A549 (cell line): ENCODE results near the gene KRT79. TPM values are rescaled to one million over a fixed set of nuclear protein-coding genes. Genes with fewer than 3 reads are reported as not detected.

Experiments used
- ATAC-seq, 2 experiments: fragments of 200-7000 bp in 1 of 2; fragments of >200 bp in 1 of 2; cut with Nextera tagmentation in 1 of 2; cut with Tn5 transposase in 1 of 2; 3 replicates each; pipeline versions ENCODE4 v1.8.0 to v1.9.1; 2018 to 2020; ENCODE audit warnings: mild to moderate bottlenecking in 1 of 2, moderate library complexity in 1 of 2
- CTCF ChIA-PET: fragments of 300-600 bp; sonication (Branson Sonifier 250); formaldehyde crosslinking; extraction: SDS; loops from one replicate; lab custom pipeline; 2021; ENCODE audit warnings: antibody characterized with exemption, inconsistent platforms; lab: Yijun Ruan, JAX
- POLR2A ChIA-PET: fragments of 350-600 bp; formaldehyde crosslinking; extraction: SDS; loops from one replicate; lab custom pipeline; 2021; ENCODE audit warnings: antibody characterized with exemption, inconsistent platforms; lab: Yijun Ruan, JAX
- DNase-seq, 2 experiments: peaks; one replicate each; pipeline versions ENCODE4 v3.0.0 to v3.0.0-alpha.2; 2011 to 2016; ENCODE audit warnings: low read depth in 1 of 2, low spot score in 1 of 2
- FAIRE-seq: peaks from 2 replicates; lab custom pipeline; 2011; peaks lifted over from hg19 to GRCh38; lab: Jason Lieb, UNC
- H3K27ac ChIP-seq, 2 experiments: fragments of >200 bp; sonication (Bioruptor Twin); formaldehyde crosslinking; 3 replicates each; pipeline ENCODE4 v1.5.1; 2016 to 2017
- H3K4me1 ChIP-seq: fragments of >200 bp; sonication (Bioruptor Twin); formaldehyde crosslinking; 3 replicates; pipeline ENCODE4 v1.6.1; 2016
- H3K4me2 ChIP-seq: fragments of >200 bp; sonication (Bioruptor Twin); formaldehyde crosslinking; 3 replicates; pipeline ENCODE4 v1.6.1; 2016
- H3K4me3 ChIP-seq: fragments of >200 bp; sonication (Bioruptor Twin); formaldehyde crosslinking; 3 replicates; pipeline ENCODE4 v1.5.1; 2016
- H3K9me3 ChIP-seq: fragments of >200 bp; sonication (Bioruptor Twin); formaldehyde crosslinking; 3 replicates; pipeline ENCODE4 v1.6.1; 2016
- BCL3 ChIP-seq: fragments of >200 bp; sonication (Bioruptor Twin); formaldehyde crosslinking; IDR thresholded peaks from 3 replicates; pipeline ENCODE4 v1.6.1; 2016
- BHLHE40 ChIP-seq: IDR thresholded peaks from 2 replicates; pipeline ENCODE4 v1.6.1; 2012; ENCODE audit warnings: low read depth, low read length, inconsistent platforms
- CBX8 ChIP-seq: fragments of 200-600 bp; sonication (generic); IDR thresholded peaks from 2 replicates; pipeline ENCODE4 v1.6.1; 2016
- CHD2 ChIP-seq: fragments of 150-350 bp; IDR thresholded peaks from 2 replicates; pipeline ENCODE4 v1.6.1; 2014; ENCODE audit warnings: low read length; ENCODE audit not compliant: partially characterized antibody
- E2F6 ChIP-seq: IDR thresholded peaks from 2 replicates; pipeline ENCODE4 v1.6.1; 2012; ENCODE audit warnings: low read depth, borderline replicate concordance
- FOSB ChIP-seq: fragments of 250-450 bp; sonication (Bioruptor Pico); IDR thresholded peaks from 2 replicates; pipeline ENCODE4 v1.5.0; 2020; ENCODE audit warnings: mild to moderate bottlenecking, moderate library complexity
- HDAC2 ChIP-seq: fragments of 200-600 bp; sonication (generic); IDR thresholded peaks from 2 replicates; pipeline ENCODE4 v1.6.1; 2016
- HES2 ChIP-seq: fragments of >200 bp; sonication (Bioruptor Twin); formaldehyde crosslinking; IDR thresholded peaks from 2 replicates; pipeline ENCODE4 v1.6.1; 2016
- HEYL ChIP-seq: fragments of 250-450 bp; sonication (Bioruptor Pico); IDR thresholded peaks from 2 replicates; pipeline ENCODE4 v1.8.0; 2021; ENCODE audit warnings: mild to moderate bottlenecking, moderate library complexity
- HMGXB4 ChIP-seq: fragments of 250-450 bp; sonication (Bioruptor Pico); IDR thresholded peaks from 2 replicates; pipeline ENCODE4 v1.5.0; 2021; ENCODE audit warnings: mild to moderate bottlenecking, moderate library complexity, borderline replicate concordance
- HOXA7 ChIP-seq: fragments of 250-450 bp; sonication (Bioruptor Pico); IDR thresholded peaks from 2 replicates; pipeline ENCODE4 v1.5.0; 2020; ENCODE audit warnings: mild to moderate bottlenecking, moderate library complexity
- HOXB13 ChIP-seq: fragments of 250-450 bp; sonication (Bioruptor Pico); IDR thresholded peaks from 2 replicates; pipeline ENCODE4 v1.5.0; 2020; ENCODE audit warnings: low read depth, mild to moderate bottlenecking, moderate library complexity
- HOXB5 ChIP-seq: fragments of 250-450 bp; sonication (Bioruptor Pico); IDR thresholded peaks from 2 replicates; pipeline ENCODE4 v1.5.0; 2020; ENCODE audit warnings: mild to moderate bottlenecking, moderate library complexity
- JUN ChIP-seq, 2 experiments: fragments of >200 bp; sonication (Bioruptor Twin); formaldehyde crosslinking; IDR thresholded peaks; 2 replicates in 1 of 2; 3 replicates in 1 of 2; pipeline ENCODE4 v1.6.1; 2016 to 2017
- KDM1A ChIP-seq: fragments of 200-600 bp; sonication (generic); IDR thresholded peaks from 2 replicates; pipeline ENCODE4 v1.6.1; 2016; ENCODE audit warnings: low read depth, mild to moderate bottlenecking
- MAFK ChIP-seq: fragments of 450-650 bp; IDR thresholded peaks from 2 replicates; pipeline ENCODE4 v1.6.1; 2014; ENCODE audit not compliant: partially characterized antibody
- MAX ChIP-seq: IDR thresholded peaks from 2 replicates; pipeline ENCODE4 v1.6.1; 2012
- MAZ ChIP-seq: fragments of 150-350 bp; IDR thresholded peaks from 2 replicates; pipeline ENCODE4 v1.6.1; 2014; ENCODE audit warnings: antibody characterized with exemption, low read depth, low read length, borderline replicate concordance
- NFE2L2 ChIP-seq: fragments of 150-350 bp; conservative IDR thresholded peaks from 2 replicates; pipeline ENCODE4 v1.6.1; 2014; ENCODE audit warnings: low read length
- NR3C1 ChIP-seq: fragments of >200 bp; sonication (Bioruptor Twin); formaldehyde crosslinking; IDR thresholded peaks from 3 replicates; pipeline ENCODE4 v1.6.1; 2017
- POLR2AphosphoS2 ChIP-seq: conservative IDR thresholded peaks from 2 replicates; pipeline ENCODE4 v1.6.1; 2012; ENCODE audit warnings: low read length, improper control_type of control experiment, inconsistent platforms
- REST ChIP-seq: fragments of 200-600 bp; sonication (generic); IDR thresholded peaks from 2 replicates; pipeline ENCODE4 v1.6.1; 2016; ENCODE audit warnings: antibody characterized with exemption, mild to moderate bottlenecking, moderate library complexity
- RFX5 ChIP-seq: fragments of 450-650 bp; IDR thresholded peaks from 2 replicates; pipeline ENCODE4 v1.7.1; 2014; ENCODE audit warnings: antibody characterized with exemption, mild to moderate bottlenecking, moderate library complexity
- RNF2 ChIP-seq: fragments of 200-600 bp; sonication (generic); IDR thresholded peaks from 2 replicates; pipeline ENCODE4 v1.6.1; 2016; ENCODE audit warnings: low read depth, mild to moderate bottlenecking, antibody characterized with exemption, moderate library complexity, borderline replicate concordance
- SMC3 ChIP-seq: fragments of >200 bp; sonication (Bioruptor Twin); formaldehyde crosslinking; IDR thresholded peaks from 3 replicates; pipeline ENCODE4 v1.6.1; 2018; ENCODE audit warnings: inconsistent platforms
- ZNF302 ChIP-seq: fragments of 250-450 bp; sonication (Bioruptor Pico); IDR thresholded peaks from 2 replicates; pipeline ENCODE4 v1.9.0; 2021; ENCODE audit warnings: inconsistent platforms, mild to moderate bottlenecking, moderate library complexity
- ZSCAN20 ChIP-seq: fragments of 250-450 bp; sonication (Bioruptor Pico); IDR thresholded peaks from 2 replicates; pipeline ENCODE4 v1.8.0; 2022; ENCODE audit warnings: mild to moderate bottlenecking, moderate library complexity
- WGBS: methylation state at CpG from one replicate; pipeline ENCODE4 v1.1.6; 2017; ENCODE audit errors: missing lambda C conversion rate; 5-methylcytosine and 5-hydroxymethylcytosine counted together
- polyA plus RNA-seq, 4 experiments: library from polyadenylated mRNA; depleted of rRNA in 3 of 4; stranded (reverse); fragments of >200 nt; fragmentation: RNase III in 1 of 4; extraction: RNeasy Plus Mini Kit Qiagen cat#74134 plus additional on column Dnase treatment in 1 of 4; gene quantifications; 2 replicates in 3 of 4; 3 replicates in 1 of 4; pipeline ENCODE4 v1.2.3, GENCODE V29; 2011 to 2017

KRT79 gene
- polyA plus RNA-seq, 2 of the 4 experiments (the other 2 are of a cell fraction): 0.05 TPM; not detected in 1

- POLR2A ChIA-PET: no interaction called here
- H3K27ac ChIP-seq: peak overlapping the region; percentile 88 to 89
- no peak overlapping the region for H3K4me3 ChIP-seq
- no peak for TF ChIP-seq MAZ
- no peak for TF ChIP-seq HOXA7 (CRISPR knock-in tag)
- TF ChIP-seq HDAC2: no peak
- TF ChIP-seq HES2: no peak
- TF ChIP-seq BCL3: no peak
- no peak for TF ChIP-seq NR3C1
- TF ChIP-seq BHLHE40: no peak
- no peak for TF ChIP-seq E2F6
- TF ChIP-seq ZSCAN20 (CRISPR knock-in tag): no peak
- TF ChIP-seq CHD2: no peak
- TF ChIP-seq ZNF302 (CRISPR knock-in tag): no peak
- no peak for TF ChIP-seq REST
- no peak for TF ChIP-seq FOSB (CRISPR knock-in tag)
- no peak for TF ChIP-seq HOXB5 (CRISPR knock-in tag)
- TF ChIP-seq MAX: no peak
- no peak for TF ChIP-seq RNF2
- no peak for TF ChIP-seq POLR2AphosphoS2
- TF ChIP-seq NFE2L2: no peak
- TF ChIP-seq JUN (IDR thresholded peaks at IDR 0.05): no peak
- TF ChIP-seq RFX5: no peak
- ATAC-seq (no peak), DNase-seq (no peak), FAIRE-seq (no peak)
- CTCF ChIA-PET: interaction anchor here (0.7 to 2.5 kb wide), 5 partner anchors 10 to 430 kb away, joined by 3 to 9 read pairs (median 3); no protein-coding TSS in a partner anchor
- H3K4me1 ChIP-seq: peaks cover 69% of the 10 kb centered on the region
- 79% methylated on average over 6 of the region's 6 CpGs for WGBS
- no peaks in the 10 kb centered on the region for H3K9me3 ChIP-seq
- peak overlapping the region; percentile 54; the same call in 2 of the 3 replicates for H3K4me2 ChIP-seq
Measured at GRCh38 chr12:52802442-52802841, 31.7 kb downstream of the KRT79 start.

- Histone ChIP-seq H3K9me3 (no peaks in the 10 kb centered on the region), H3K4me1 (peaks cover 76% of the 10 kb centered on the region), H3K4me3 (no peak overlapping the region), H3K4me2 (peak overlapping the region; percentile 54), H3K27ac (peak overlapping the region; percentile 88 to 89)
- peak; percentile 13 to 30; a peak in 4 of 6 replicates for ATAC-seq
- TF ChIP-seq FOSB (CRISPR knock-in tag) (no peak), CBX8 (no peak), BCL3 (no peak), HOXB5 (CRISPR knock-in tag) (no peak), HMGXB4 (no peak), HEYL (CRISPR knock-in tag) (no peak), ZSCAN20 (CRISPR knock-in tag) (no peak), SMC3 (no peak), NFE2L2 (no peak), HOXB13 (CRISPR knock-in tag) (no peak), ZNF302 (CRISPR knock-in tag) (no peak), KDM1A (no peak), MAFK (no peak)
- WGBS: 68% methylated on average over 3 of the region's 3 CpGs
- FAIRE-seq: no peak
- ChIA-PET POLR2A (no interaction called here), CTCF (interaction anchor here (0.7 to 2.5 kb wide), 3 partner anchors 11 to 78 kb away, joined by 3 to 9 read pairs (median 4); no protein-coding TSS in a partner anchor)
- DNase-seq: peak in 1 of 2 experiments; percentile 38
Measured at GRCh38 chr12:52801773-52802172, 32.3 kb downstream of the KRT79 start.
